8988T (cell line): ENCODE measurements around the gene CEMIP.

Experiments
- DNase-seq: peaks from one replicate; pipeline ENCODE4 v3.0.0; 2011

The CEMIP gene

DNA sequence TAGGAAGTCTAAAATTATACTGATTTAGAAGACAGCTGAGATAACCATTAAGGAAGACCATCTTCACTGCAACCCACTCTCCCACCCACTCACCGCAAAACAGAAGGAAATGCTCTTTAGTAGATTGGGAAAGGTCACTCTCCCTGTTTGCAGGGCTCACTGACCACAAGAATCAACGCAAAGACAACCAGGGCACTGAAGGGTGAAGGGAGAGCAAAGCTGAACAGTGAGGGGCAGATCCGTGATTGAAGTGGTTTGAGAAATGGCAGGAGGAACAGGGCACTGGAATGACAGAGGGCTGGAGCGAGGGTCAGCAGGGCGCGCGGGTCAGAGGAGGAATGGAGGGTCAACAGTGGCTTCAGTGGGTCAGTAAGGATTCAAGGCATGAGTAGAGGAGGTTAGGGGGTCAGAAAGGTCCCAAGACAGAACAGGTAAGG is 209.9 kb downstream of the CEMIP start:
- DNase-seq = no peak

DNA sequence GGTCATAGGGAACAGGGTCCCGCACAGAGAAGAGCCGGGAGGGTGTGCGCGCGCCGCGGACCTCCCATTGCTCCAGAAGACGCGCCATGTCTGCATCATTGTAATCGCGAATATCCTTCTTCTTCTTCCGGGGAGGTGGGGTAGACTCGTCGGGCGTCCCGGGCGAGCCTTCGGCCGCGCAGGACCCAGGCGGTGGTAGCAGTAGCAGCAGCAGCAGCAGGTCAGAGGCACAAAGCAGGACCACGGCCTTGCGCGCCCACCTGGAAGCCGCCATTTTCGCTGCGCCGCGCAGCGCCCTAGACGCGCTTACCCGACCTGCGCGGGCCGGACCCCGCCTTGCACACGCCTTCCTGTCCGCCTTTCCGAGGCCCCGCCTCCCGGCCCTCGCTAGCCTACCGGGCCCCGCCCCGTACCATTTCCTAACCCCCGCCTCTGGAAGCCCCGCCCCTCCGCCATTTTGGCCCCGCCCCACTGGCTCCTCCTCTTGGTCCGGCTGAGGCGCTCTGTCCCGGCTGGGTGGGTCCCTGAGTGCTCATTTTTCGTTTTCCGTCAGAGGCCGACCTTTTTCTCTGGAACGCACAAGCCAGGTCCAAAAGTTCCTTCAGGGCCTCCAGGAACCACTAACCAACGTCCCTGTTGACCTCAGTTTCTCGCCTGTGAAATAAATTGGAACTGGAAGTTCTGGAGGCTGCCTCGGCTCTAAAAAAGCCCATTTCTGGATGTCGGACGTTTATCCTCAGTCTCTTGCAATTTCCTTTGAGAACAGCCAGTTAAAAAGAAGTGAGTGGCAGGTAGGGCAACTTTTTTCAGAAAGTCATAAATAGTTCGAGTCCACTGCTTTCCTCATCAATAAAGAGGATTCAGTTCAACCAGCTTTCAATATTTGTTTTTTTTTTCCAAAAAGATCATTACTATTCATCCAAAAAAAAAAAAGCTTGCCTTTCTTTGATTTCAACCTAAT is 210.6 kb downstream of the CEMIP start, which contains the start of gene MESD:
TSS of gene MESD (minus strand) at position 302 of the 961 bp plus-strand sequence. CDS start at position 274, 28 bp downstream.
- DNase-seq = peak; percentile 71

DNA sequence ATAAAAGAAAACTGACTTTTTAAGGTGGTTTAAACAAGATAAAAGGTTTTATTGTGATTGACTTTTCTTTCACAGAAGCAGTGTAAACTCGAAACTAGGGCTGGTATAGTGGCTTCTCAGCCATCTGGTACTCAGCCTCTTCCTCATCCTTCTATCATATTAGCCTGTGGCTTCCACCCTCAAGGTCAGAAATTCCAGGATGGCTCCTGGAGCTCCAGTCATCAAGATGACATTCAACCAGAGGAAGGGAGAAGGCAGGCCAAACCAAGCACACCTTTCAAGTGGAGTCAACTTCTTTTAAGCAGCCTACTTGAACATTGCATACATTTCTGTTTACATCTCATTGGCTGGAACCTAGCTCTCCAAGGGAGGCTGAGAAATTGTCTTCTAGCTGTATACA is 211.8 kb downstream of the CEMIP start:
- DNase-seq = no peak

DNA sequence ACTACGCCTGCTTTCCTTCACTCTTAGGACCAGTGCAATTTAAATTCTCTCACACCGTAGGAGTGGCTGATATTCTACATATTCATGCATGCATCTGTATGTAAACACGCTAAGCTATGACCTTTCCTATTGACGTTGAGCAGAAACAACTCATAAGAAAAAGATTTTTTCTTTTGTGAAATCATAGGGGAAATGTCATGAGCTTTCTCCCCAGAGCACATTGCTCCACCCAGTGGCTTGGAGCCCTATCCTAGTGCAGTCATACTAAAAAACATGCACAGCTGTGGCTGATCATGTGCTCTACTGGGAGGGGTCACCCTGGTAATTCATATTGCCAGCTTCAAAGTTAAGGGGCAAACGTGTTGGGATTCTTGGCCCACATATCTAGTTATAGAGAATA is 212.3 kb downstream of the CEMIP start:
- DNase-seq = no peak

DNA sequence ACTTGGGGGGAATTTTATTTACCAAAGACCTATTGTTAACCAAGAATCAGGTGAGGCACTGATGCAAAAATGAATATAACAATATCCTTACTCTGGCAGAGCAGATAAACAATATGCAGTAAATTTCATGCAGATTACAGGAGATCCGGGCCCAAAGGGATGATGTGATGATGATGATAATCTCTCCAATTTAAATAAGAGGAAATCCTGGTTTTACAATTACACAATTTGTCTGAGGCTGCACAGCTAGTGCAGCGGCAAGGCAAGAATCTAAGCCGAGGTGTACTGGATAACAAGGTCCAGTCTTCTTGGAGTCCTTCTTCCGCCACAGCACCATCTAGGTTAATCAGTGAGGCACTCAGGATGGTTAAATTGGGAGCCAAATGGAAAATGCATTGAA is 212.8 kb downstream of the CEMIP start:
- no peak for DNase-seq

DNA sequence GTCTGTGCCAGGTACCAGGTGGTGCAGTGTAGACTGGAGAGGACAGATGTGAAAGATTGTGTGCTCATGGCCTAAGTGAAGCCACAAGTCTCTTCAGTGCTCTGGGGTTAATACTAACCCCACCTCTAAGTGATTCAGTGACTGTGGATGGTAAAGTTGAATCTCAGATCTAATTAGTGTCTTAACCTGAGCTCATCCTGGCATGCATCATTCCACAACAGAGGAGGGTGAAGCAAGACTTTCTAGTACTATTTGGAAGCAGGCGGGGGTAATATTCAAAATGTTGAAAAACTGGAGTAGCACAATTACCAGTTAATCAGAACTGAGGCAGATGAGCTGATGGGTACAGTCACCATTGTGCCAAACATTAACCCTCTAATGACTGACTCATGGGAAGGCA is 213.3 kb downstream of the CEMIP start:
- no peak for DNase-seq

DNA sequence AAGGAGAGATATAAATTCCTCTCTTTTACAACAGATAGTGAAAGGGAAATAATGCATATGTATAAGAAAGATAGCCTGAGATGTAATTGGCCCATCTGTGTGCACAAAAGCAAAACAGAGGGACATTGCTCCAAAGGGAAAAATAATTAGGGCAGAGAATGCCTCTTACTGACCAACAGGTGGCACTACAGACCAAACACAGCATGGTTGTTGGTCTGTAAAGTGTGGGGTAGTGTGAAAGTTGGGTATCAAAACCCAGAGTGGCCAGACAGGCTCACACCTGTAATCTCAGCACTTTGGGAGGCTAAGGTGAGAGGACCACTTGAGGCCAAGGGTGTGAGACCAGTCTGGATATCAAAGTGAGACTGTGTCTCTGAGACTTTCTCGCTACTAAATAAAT is 217.1 kb downstream of the CEMIP start:
- DNase-seq = no peak

DNA sequence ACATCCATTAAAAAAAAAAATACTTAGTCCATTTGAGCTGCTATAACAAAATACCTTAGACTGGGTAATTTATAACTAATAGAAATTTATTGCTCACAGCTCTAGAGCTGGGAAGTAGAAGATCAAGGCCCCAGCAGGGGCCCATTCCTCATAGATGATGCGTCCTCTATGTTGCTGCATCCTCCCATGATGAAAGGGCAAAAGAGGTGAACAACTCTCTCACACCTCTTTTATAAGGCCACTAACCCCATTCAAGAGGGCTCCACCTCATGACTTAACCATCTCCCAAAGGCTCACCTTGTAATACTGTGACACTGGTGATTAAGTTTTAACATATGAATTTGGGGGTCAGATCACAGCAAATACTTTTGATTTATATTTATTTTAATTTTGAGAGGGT is 218.5 kb downstream of the CEMIP start:
- DNase-seq = no peak

DNA sequence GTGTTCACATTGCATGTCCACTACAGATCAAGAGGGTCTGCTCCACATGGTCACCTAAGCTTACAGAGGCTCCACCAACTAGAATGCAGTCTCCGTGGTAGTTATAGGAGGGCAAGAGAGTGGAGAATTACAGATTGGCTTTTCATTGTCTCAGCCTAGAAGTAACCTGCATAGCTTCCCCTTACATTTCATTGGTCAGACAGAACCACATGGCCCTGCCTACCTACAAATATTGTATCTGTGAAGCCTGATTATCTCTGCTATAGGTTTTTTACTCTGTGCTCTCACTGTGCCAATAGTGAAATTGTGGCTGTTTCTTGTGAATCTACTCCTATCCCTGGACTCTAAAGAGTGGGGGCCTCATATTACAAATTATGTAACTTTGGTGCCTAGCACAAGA is 219.1 kb downstream of the CEMIP start:
- DNase-seq = no peak

DNA sequence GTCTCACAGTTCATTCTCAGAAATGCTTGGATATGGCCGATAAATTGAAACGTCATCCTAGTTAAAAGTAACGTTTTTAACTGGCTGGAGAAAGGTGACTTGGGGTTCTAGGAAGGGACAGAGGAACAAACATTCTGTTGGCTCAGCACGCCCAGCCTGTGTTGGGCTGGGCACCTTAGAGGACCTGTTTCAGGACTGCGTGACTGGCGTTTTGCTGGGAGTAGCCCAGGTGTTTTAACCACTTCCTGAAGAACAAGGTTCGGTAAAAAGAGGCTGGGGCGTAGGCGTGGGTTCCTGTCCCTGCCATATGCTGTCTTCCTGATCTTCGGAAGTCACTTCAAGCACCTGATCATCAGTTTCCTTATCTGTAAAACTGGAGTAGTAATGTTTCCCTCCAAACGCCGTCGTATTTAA is 220.5 kb downstream of the CEMIP start:
- DNase-seq = no peak

DNA sequence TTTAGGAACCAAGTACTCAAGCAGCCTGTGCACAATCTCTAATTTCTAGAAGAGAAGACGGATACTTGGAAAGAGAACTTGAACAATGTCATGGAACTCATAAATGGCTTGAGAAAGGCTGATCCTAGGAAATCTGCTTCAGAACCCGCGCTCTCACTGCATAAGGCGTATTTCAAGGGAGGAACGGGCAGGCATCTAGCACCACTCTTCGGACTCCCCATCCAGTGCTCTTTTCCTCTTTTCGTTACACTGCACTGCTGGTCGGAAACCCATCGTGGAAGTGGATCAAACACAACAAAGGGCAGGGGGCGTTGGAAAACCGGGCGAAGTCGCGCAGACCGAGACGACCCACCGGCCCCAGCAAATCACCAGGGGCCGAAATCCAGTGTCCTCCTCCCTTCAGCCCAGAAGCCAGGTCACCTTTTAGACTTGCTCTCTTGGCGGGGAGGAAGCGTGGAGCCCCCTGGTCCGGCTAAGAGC is 221.0 kb downstream of the CEMIP start:
- no peak for DNase-seq

DNA sequence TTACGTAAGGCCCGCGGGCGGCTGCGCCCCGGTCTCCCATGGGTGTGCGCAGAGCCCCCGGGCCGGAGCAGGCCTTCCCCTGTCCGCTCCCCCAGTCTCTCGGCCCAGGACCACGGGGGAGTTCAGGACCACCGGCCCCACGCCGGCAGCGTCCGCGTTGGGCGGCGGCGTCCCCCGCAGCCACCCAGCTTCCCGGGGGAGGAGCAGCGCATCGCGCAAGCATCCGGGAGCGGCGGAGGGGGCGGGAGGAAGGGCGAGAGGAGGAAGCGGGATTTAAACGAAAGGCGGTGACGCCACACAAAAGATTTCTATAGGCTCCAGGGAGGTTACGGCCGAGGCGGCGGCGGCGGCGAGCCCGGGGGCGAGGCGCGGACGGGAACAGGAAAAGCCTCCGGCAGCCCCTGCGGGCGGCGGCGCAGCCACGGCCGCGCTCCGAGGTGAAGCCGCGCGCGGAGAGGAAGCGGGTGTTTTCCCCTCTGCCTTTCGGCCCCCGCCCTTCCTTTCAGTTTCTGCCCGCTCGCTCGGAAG is 221.5 kb downstream of the CEMIP start, which contains the start of gene TLNRD1:
TSS of gene TLNRD1 (plus strand) at position 300 of the 528 bp plus-strand sequence. CDS start 1,349 bp downstream, outside the sequence.
- peak; percentile 86 for DNase-seq
